ENCODE data around the gene IFNGR2.
"Not testable (repeated sequence)": the region's sequence is repeated elsewhere in the genome, so short reads cannot be mapped to it uniquely, and the experiment has no call there.

Gene IFNGR2

DNA sequence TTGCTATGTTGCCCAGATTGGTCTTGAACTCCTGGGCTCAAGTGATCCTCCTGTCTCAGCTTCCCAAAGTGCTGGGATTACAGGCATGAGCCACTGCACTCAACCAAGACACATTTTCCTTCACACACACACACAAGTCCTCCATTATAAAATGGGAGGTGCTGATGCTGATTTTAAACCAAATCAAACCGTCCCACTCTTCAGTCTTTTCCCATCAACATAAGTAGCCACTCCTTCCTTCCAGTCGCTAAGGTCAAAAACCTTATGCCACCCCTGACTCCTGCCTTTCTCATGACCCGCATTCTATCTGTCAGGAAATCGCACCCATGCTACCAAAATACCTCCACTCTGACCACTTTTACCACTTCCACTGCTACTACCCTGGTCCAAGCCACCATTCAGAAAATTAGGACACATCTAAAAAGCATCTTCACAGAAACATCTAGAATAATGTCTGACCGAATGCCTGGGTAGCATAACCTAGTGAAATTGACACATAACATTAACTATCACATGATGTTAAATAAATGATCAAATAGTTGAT is 28.0 kb upstream of the IFNGR2 start:
- no peak overlapping the region for H3K4me3 ChIP-seq (ENCODE audit: control insufficient read depth, low read depth, low read length)
- TF ChIP-seq, protein P1, sequence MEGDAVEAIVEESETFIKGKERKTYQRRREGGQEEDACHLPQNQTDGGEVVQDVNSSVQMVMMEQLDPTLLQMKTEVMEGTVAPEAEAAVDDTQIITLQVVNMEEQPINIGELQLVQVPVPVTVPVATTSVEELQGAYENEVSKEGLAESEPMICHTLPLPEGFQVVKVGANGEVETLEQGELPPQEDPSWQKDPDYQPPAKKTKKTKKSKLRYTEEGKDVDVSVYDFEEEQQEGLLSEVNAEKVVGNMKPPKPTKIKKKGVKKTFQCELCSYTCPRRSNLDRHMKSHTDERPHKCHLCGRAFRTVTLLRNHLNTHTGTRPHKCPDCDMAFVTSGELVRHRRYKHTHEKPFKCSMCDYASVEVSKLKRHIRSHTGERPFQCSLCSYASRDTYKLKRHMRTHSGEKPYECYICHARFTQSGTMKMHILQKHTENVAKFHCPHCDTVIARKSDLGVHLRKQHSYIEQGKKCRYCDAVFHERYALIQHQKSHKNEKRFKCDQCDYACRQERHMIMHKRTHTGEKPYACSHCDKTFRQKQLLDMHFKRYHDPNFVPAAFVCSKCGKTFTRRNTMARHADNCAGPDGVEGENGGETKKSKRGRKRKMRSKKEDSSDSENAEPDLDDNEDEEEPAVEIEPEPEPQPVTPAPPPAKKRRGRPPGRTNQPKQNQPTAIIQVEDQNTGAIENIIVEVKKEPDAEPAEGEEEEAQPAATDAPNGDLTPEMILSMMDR (IDR thresholded peaks at IDR 0.05; ENCODE audit: control insufficient read depth, insufficient read depth, low read depth, low read length, missing control alignments): no peak
- DNase-seq (ENCODE audit: low read depth): no peak

DNA sequence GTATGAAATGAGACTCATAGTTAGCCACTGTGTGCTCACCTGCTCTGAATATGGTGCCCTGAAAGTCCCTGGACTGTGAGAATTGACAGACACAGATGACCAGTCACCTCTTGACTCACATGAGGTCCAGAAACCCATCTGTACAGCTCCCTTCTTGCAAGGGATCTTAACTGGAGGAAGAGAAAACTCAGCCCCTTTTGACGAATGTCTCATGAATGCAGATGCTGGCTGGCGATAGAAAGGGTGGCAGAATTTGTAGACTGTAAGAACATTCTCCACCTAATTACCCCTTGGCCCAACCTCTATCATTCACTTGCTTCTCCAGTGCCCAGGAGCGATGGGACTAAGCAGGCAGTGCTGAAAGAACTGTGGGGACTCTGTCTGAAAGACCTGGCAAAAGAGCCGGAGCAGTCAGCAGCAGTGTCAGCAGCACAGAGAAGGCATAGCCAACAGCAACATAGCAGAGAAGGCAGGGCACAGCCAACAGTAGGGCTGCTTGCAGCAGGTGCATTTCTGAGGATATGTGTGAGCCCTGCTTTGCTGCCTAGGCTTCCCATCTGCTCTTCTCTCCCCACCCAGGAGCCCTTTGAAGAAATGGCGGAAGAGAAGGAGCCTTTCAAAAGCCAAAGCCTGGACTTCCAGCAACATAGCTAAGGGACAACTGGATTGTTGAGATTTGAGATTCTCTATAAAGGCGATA is 25.8 kb upstream of the IFNGR2 start:
- no peak overlapping the region for H3K4me3 ChIP-seq (ENCODE audit: control insufficient read depth, low read depth, low read length)
- TF ChIP-seq, protein P1 (IDR thresholded peaks at IDR 0.05; ENCODE audit: control insufficient read depth, insufficient read depth, low read depth, low read length, missing control alignments): no peak
- no peak for DNase-seq (ENCODE audit: low read depth)

DNA sequence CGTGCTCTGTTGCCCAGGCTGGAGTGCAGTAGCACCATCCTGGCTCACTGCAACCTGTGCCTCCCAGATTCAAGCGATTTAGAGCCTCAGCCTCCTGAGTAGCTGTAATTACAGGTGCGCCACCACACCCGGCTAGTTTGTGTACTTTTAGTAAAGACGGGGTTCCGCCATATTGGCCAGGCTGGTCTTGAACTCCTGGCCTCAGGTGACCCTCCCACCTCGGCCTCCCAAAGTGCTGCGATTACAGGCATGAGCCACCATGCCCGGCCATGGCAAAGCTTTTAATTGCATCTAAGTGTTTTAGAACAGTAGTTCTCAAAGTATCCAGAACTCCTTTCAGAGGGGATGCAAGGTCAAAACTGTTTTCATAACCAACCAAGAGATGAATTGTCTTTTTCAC is 25.1 kb upstream of the IFNGR2 start:
- H3K4me3 ChIP-seq (ENCODE audit: control insufficient read depth, low read depth, low read length): no peak overlapping the region
- TF ChIP-seq, protein P1 (IDR thresholded peaks at IDR 0.05; ENCODE audit: control insufficient read depth, insufficient read depth, low read depth, low read length, missing control alignments): no peak
- no peak for DNase-seq (ENCODE audit: low read depth)

DNA sequence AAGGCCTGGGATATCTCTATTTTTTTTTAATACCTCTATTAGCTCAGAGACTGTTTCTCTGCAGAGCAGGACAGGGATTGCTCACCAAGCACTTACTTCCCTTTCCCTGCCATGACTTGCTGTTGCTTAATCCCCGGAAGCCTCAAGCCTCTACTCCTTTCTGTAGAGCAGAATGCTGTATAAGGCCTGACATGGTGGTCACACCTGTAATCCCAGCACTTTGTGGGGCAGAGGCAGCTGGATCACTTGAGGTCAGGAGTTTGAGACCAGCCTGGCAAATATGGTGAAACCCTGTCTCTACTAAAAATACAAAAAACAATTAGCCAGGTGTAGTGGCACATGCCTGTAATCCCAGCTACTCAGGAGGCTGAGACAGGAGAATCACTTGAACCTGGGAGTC is 23.3 kb upstream of the IFNGR2 start:
- DNase-seq (ENCODE audit: low read depth); H3K4me3 ChIP-seq (ENCODE audit: control insufficient read depth, low read depth, low read length): not testable (repeated sequence)

DNA sequence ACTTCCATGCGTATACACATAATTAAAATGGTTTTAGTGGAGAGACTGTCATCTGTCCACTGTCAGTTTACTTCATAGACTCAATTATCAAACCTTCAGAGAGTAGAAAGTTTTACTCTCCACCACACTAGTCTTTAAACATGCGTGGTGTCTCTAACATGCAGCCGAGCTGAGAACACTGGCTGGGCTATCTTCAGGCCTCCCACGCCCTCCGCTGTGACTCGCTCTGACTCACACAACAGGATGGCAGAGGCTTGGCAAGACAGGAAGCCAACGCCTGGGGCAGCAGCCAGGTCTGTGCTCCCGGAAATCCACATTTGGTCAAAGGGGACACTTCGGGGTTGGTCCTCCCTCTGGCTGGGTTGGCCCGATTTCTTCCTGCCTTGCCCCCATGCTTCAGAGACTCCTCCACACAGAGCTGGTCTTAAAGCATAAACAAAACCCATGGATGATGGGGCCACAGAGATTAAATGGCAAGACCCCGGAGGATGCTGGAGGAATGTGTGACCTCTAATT is 22.7 kb upstream of the IFNGR2 start:
- DNase-seq (ENCODE audit: low read depth): peak; percentile 89
- TF ChIP-seq, protein P1 (IDR thresholded peaks at IDR 0.05; ENCODE audit: control insufficient read depth, insufficient read depth, low read depth, low read length, missing control alignments): no peak
- no peak overlapping the region for H3K4me3 ChIP-seq (ENCODE audit: control insufficient read depth, low read depth, low read length)

DNA sequence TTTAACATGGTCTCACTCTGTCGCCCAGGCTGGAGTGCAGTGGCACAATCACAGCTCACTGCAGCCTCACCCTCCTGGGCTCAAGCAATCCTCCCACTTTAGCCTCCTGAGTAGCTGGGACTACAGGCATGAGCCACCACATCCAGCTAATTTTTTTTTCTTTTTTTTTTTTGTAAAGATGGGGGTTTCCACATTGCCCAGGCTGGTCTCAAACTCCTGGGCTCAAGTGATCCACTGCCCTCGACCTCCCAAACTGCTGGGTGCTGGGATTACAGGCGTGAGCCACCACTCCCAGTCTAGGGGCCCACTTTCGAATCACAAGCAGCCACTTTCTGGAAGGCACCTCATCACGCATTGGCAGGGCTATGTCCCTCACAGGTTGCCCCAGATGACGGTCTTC is 21.8 kb upstream of the IFNGR2 start:
- H3K4me3 ChIP-seq (ENCODE audit: control insufficient read depth, low read depth, low read length); DNase-seq (ENCODE audit: low read depth): not testable (repeated sequence)

DNA sequence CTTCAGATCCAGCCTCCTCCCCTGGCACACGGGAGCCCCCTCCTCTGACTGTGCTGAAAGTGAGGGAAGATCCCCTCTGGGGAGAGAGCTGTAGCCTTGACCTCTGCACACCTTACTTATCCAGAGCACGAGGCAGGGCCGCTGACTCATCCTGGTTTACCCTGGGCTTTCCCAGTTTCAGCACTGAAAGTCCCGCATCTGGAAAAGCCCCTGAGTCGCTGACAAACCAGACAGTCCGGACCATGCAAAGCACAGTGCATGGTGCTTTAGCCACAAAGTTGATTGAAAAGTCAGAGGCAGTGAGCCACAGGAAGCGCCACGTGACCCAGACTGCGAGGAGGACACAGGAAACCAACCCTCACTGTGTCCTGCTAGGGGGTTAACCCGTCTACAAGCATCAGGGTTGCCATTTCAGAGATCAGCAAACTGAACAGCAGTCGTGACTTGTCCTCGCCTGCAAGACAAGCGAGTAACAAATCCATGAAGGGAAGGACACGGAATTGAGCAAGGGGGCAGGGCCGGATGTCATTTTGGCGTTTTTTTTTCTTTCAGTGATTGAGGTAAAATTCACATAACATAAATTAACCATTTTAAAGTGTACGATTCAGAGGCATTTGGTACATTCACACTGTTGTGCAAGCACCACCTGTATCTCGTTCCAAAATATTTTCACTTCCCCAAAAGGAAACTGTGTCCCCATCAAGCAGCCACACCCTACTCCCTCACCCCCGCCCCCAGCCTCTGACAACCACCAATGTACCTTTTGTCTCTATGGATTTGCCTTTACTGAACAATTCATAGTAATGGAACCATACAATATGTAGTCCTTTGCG is 19.9 kb upstream of the IFNGR2 start:
- DNase-seq (ENCODE audit: low read depth): no peak
- TF ChIP-seq, protein P1 (IDR thresholded peaks at IDR 0.05; ENCODE audit: control insufficient read depth, insufficient read depth, low read depth, low read length, missing control alignments): no peak
- H3K4me3 ChIP-seq (ENCODE audit: control insufficient read depth, low read depth, low read length): peak overlapping the region; percentile 9
